H1 (cell line): ENCODE data around the gene PROSER2. TPM values are rescaled to one million over a fixed set of nuclear protein-coding genes. Genes with fewer than 3 reads are reported as not detected.

Experiments used
- CTCF ChIA-PET: fragments of 300-600 bp; sonication (Branson Sonifier 250); formaldehyde crosslinking; loops from one replicate; lab custom pipeline; 2021; ENCODE audit not compliant: partially characterized antibody; lab: Charles Lee
- POLR2A ChIA-PET: fragments of 300-600 bp; sonication (Branson Sonifier 250); formaldehyde crosslinking; loops from one replicate; lab custom pipeline; 2021; ENCODE audit warnings: inconsistent platforms; ENCODE audit not compliant: partially characterized antibody; lab: Charles Lee
- DNase-seq, 2 experiments: peaks; one replicate each; pipeline versions ENCODE4 v3.0.0 to v3.0.0-alpha.2; 2010 to 2022; ENCODE audit warnings: low spot score in 2 of 2, low read depth in 1 of 2, mixed read lengths in 1 of 2
- FAIRE-seq: peaks from 2 replicates; lab custom pipeline; 2011; peaks lifted over from hg19 to GRCh38; lab: Jason Lieb, UNC
- H2AFZ ChIP-seq: 2 replicates; pipeline ENCODE4 v1.8.1; 2012; ENCODE audit warnings: low read length, inconsistent platforms
- H2AK5ac ChIP-seq: 2 replicates; pipeline ENCODE4 v1.6.1; 2013; ENCODE audit warnings: low read depth, low read length
- H2BK120ac ChIP-seq: replicated peaks from 2 replicates; pipeline ENCODE3; 2013; ENCODE audit warnings: low read depth, low read length, inconsistent platforms
- H2BK12ac ChIP-seq: 2 replicates; pipeline ENCODE4 v1.6.1; 2013; ENCODE audit warnings: low read depth, low read length
- H2BK15ac ChIP-seq: 2 replicates; pipeline ENCODE4 v1.6.1; 2013; ENCODE audit warnings: low read length
- H2BK20ac ChIP-seq: 2 replicates; pipeline ENCODE4 v1.6.1; 2013; ENCODE audit warnings: low read length
- H2BK5ac ChIP-seq: 2 replicates; pipeline ENCODE4 v1.6.1; 2013; ENCODE audit warnings: low read depth, low read length
- H3K14ac ChIP-seq: 2 replicates; pipeline ENCODE4 v1.6.1; 2013; ENCODE audit warnings: inconsistent platforms; ENCODE audit not compliant: insufficient read length
- H3K18ac ChIP-seq: 2 replicates; pipeline ENCODE4 v1.6.1; 2013; ENCODE audit warnings: low read length; ENCODE audit errors: extremely low read depth
- H3K23ac ChIP-seq: 2 replicates; pipeline ENCODE4 v1.6.1; 2013; ENCODE audit warnings: inconsistent platforms; ENCODE audit not compliant: insufficient read length
- H3K23me2 ChIP-seq: 2 replicates; pipeline ENCODE4 v1.6.1; 2013; ENCODE audit warnings: low read depth, low read length
- H3K27ac ChIP-seq: 2 replicates; pipeline ENCODE4 v1.6.1; 2011; ENCODE audit warnings: low read depth, low read length, inconsistent platforms
- H3K27me3 ChIP-seq, 4 experiments: replicated peaks in 1 of 4; 1 replicate in 1 of 4; 2 replicates in 3 of 4; pipeline versions ENCODE4 v1.6.1 to v1.8.1; 2011 to 2013; ENCODE audit warnings: low read length in 3 of 4, mild to moderate bottlenecking in 3 of 4, inconsistent platforms in 2 of 4, mixed read lengths in 2 of 4, moderate library complexity in 1 of 4; ENCODE audit not compliant: control insufficient read depth in 3 of 4, insufficient read depth in 3 of 4; ENCODE audit errors: extremely low read depth in 1 of 4
- H3K36me3 ChIP-seq, 4 experiments: 2 replicates each; pipeline versions ENCODE4 v1.6.1 to v1.8.1; 2011 to 2013; ENCODE audit warnings: mild to moderate bottlenecking in 4 of 4, low read length in 3 of 4, moderate library complexity in 2 of 4, control low read depth in 1 of 4, inconsistent platforms in 1 of 4; ENCODE audit not compliant: insufficient read depth in 4 of 4, control insufficient read depth in 2 of 4
- H3K4ac ChIP-seq: replicated peaks from 2 replicates; pipeline ENCODE3; 2013; ENCODE audit warnings: low read length, low read depth, mixed read lengths, inconsistent platforms; ENCODE audit not compliant: insufficient read length
- H3K4me1 ChIP-seq, 4 experiments: replicated peaks in 1 of 4; 1 replicate in 1 of 4; 2 replicates in 3 of 4; pipeline versions ENCODE4 v1.6.1 to v1.8.1; 2011 to 2013; ENCODE audit warnings: low read length in 3 of 4, inconsistent platforms in 2 of 4, mixed read lengths in 1 of 4; ENCODE audit not compliant: insufficient read depth in 4 of 4, control insufficient read depth in 3 of 4
- H3K4me2 ChIP-seq, 2 experiments: 2 replicates each; pipeline versions ENCODE4 v1.6.1 to v1.8.1; 2011 to 2013; ENCODE audit warnings: low read depth in 2 of 2, low read length in 2 of 2, control low read depth in 1 of 2, inconsistent platforms in 1 of 2, mild to moderate bottlenecking in 1 of 2; ENCODE audit not compliant: insufficient read depth in 1 of 2
- H3K4me3 ChIP-seq, 4 experiments: fragments of 200-600, 300-600 bp in 1 of 4; sonication (generic), shearing (Covaris generic), sonication (Bioruptor Twin) in 1 of 4; 2 replicates each; pipeline versions ENCODE4 v1.5.1 to v1.8.1; 2011 to 2016; ENCODE audit warnings: low read length in 4 of 4, low read depth in 3 of 4, control low read depth in 2 of 4, inconsistent platforms in 2 of 4, mild to moderate bottlenecking in 2 of 4, mixed read lengths in 1 of 4, moderate library complexity in 1 of 4; ENCODE audit not compliant: insufficient read depth in 2 of 4; ENCODE audit errors: extremely low read depth in 1 of 4
- H3K56ac ChIP-seq: replicated peaks from 2 replicates; pipeline ENCODE3; 2013; ENCODE audit warnings: low read depth, mild to moderate bottlenecking, mixed read lengths, low read length, inconsistent platforms; ENCODE audit not compliant: insufficient read length
- H3K79me1 ChIP-seq: 2 replicates; pipeline ENCODE4 v1.6.1; 2013; ENCODE audit warnings: low read depth, low read length, control low read depth
- H3K79me2 ChIP-seq, 2 experiments: 2 replicates each; pipeline versions ENCODE4 v1.6.1 to v1.8.1; 2012 to 2013; ENCODE audit warnings: low read length in 2 of 2, mild to moderate bottlenecking in 2 of 2, inconsistent platforms in 1 of 2; ENCODE audit not compliant: insufficient read depth in 2 of 2, control insufficient read depth in 1 of 2
- H3K9ac ChIP-seq, 4 experiments: replicated peaks in 1 of 4; 1 replicate in 1 of 4; 2 replicates in 3 of 4; pipeline versions ENCODE4 v1.6.1 to v1.8.1; 2011 to 2013; ENCODE audit warnings: low read depth in 3 of 4, low read length in 3 of 4, control low read depth in 2 of 4, mild to moderate bottlenecking in 2 of 4, moderate library complexity in 2 of 4, inconsistent platforms in 1 of 4; ENCODE audit errors: extremely low read depth in 1 of 4
- H3K9me3 ChIP-seq, 2 experiments: 2 replicates each; pipeline versions ENCODE4 v1.6.1 to v1.8.1; 2012 to 2013; ENCODE audit warnings: mild to moderate bottlenecking in 2 of 2, moderate library complexity in 2 of 2, control low read depth in 1 of 2, inconsistent platforms in 1 of 2, low read depth in 1 of 2, low read length in 1 of 2, mixed read lengths in 1 of 2; ENCODE audit not compliant: insufficient read depth in 2 of 2
- H4K20me1 ChIP-seq, 2 experiments: replicated peaks in 1 of 2; 2 replicates each; pipeline versions ENCODE3 to v1.8.1; 2011 to 2013; ENCODE audit warnings: inconsistent platforms in 2 of 2, low read length in 2 of 2, mild to moderate bottlenecking in 1 of 2; ENCODE audit not compliant: insufficient read depth in 2 of 2, control insufficient read depth in 1 of 2
- H4K5ac ChIP-seq: 2 replicates; pipeline ENCODE4 v1.6.1; 2013; ENCODE audit warnings: low read length, low read depth, mixed read lengths, inconsistent platforms; ENCODE audit not compliant: insufficient read length
- H4K8ac ChIP-seq: 2 replicates; pipeline ENCODE4 v1.8.0; 2013; ENCODE audit warnings: mild to moderate bottlenecking, moderate library complexity, low read length, inconsistent platforms; ENCODE audit not compliant: insufficient read depth; ENCODE audit errors: extremely low read depth
- H4K91ac ChIP-seq: replicated peaks from 2 replicates; pipeline ENCODE3; 2013; ENCODE audit warnings: low read length, mixed read lengths, inconsistent platforms; ENCODE audit not compliant: insufficient read length
- CREB1 ChIP-seq: IDR thresholded peaks from 2 replicates; pipeline ENCODE4 v1.6.1; 2012; ENCODE audit warnings: inconsistent platforms
- GABPA ChIP-seq: IDR thresholded peaks from 2 replicates; pipeline ENCODE4 v1.6.1; 2011; ENCODE audit warnings: mild to moderate bottlenecking, low read length, moderate library complexity, borderline replicate concordance; ENCODE audit not compliant: insufficient read depth
- KDM5A ChIP-seq: fragments of 200-600 bp; IDR thresholded peaks from 2 replicates; pipeline ENCODE4 v1.7.1; 2012; ENCODE audit warnings: mild to moderate bottlenecking, low read length, inconsistent platforms, mixed read lengths
- PHF8 ChIP-seq: fragments of 200-600 bp; sonication (generic); conservative IDR thresholded peaks from 2 replicates; pipeline ENCODE4 v1.7.1; 2012; ENCODE audit warnings: low read depth, mild to moderate bottlenecking, inconsistent platforms, low read length, moderate library complexity
- RBBP5 ChIP-seq: IDR thresholded peaks from 2 replicates; pipeline ENCODE4 v1.7.1; 2012; ENCODE audit warnings: low read depth, mild to moderate bottlenecking, inconsistent platforms, low read length, moderate library complexity, borderline replicate concordance
- RNF2 ChIP-seq: fragments of 200-900, 300-1000 bp; sonication (generic); IDR thresholded peaks from 2 replicates; pipeline ENCODE4 v1.7.1; 2016; ENCODE audit warnings: borderline replicate concordance, low read depth, mild to moderate bottlenecking, antibody characterized with exemption, low read length; ENCODE audit not compliant: poor library complexity, severe bottlenecking; ENCODE audit errors: missing control alignments
- SP1 ChIP-seq: IDR thresholded peaks from 2 replicates; pipeline ENCODE4 v1.6.1; 2011; ENCODE audit warnings: low read depth, low read length
- SUZ12 ChIP-seq: fragments of 200-600 bp; sonication (generic); IDR thresholded peaks from 2 replicates; pipeline ENCODE4 v1.6.1; 2012; ENCODE audit warnings: mild to moderate bottlenecking, inconsistent platforms, low read length, moderate library complexity, mixed read lengths
- TAF1 ChIP-seq: IDR thresholded peaks from 2 replicates; pipeline ENCODE4 v1.6.1; 2011; ENCODE audit warnings: mild to moderate bottlenecking, low read depth, low read length
- TCF12 ChIP-seq: IDR thresholded peaks from 2 replicates; pipeline ENCODE4 v1.6.1; 2011; ENCODE audit warnings: low read depth, mild to moderate bottlenecking, low read length
- YY1 ChIP-seq: IDR thresholded peaks from 2 replicates; pipeline ENCODE4 v1.6.1; 2011; ENCODE audit warnings: low read depth, mild to moderate bottlenecking, low read length
- WGBS, 2 experiments: shearing (Covaris generic) in 1 of 2; methylation state at CpG; one replicate each; pipeline versions ENCODE4 v1.1.6 to v1.1.7; 2013 to 2015; ENCODE audit warnings: low lambda C conversion rate in 2 of 2, mixed read lengths in 2 of 2, inconsistent platforms in 1 of 2, low coverage in 1 of 2, missing lambda C conversion rate in 1 of 2; ENCODE audit not compliant: insufficient replicate concordance in 2 of 2, insufficient coverage in 1 of 2, insufficient read length in 1 of 2; ENCODE audit errors: extremely low coverage in 1 of 2, missing lambda C conversion rate in 1 of 2; 5-methylcytosine and 5-hydroxymethylcytosine counted together
- polyA plus RNA-seq, 7 experiments: library from polyadenylated mRNA; depleted of rRNA in 3 of 7; stranded (reverse) in 5 of 7; unstranded in 2 of 7; fragments of >200 nt in 5 of 7; fragments of 200-250 nt in 2 of 7; gene quantifications; 1 replicate in 5 of 7; 2 replicates in 1 of 7; 4 replicates in 1 of 7; pipeline versions ENCODE4 v1.2.1 to v1.2.3, GENCODE V29; 2011 to 2013; ENCODE audit warnings: missing spikeins in 2 of 7, mixed read lengths in 2 of 7
- total RNA-seq: library from RNA; stranded (reverse); fragmentation: NEBNext Ultra II Directional; extraction: Animal tissue kit (Norgen Biotek cat#: 25700); gene quantifications from 2 replicates; pipeline ENCODE4 v1.2.1, GENCODE V29; 2021

Gene PROSER2
- total and polyA plus RNA-seq, 2 of the 8 experiments (the other 6 are each of a cell fraction or from before 2014, with no cell fraction given): 3.9 to 13.7 TPM

GRCh38 chr10:11835704-11836103, 12.5 kb downstream of the PROSER2 start:
- Histone ChIP-seq H2BK12ac (no peak overlapping the region), H3K14ac (no peak overlapping the region), H2BK5ac (no peak overlapping the region), H2AFZ (no peak overlapping the region), H3K23me2 (no peaks in the 10 kb centered on the region), H3K27ac (no peak overlapping the region), H3K4ac (no peak overlapping the region), H3K27me3 (no peaks in the 10 kb centered on the region), H3K79me2 (no peaks in the 10 kb centered on the region; a peak in 1 of 4 replicates), H4K8ac (no peak overlapping the region), H3K9ac (no peak overlapping the region), H3K4me2 (no peak overlapping the region), H3K4me3 (no peak overlapping the region), H2BK15ac (no peak overlapping the region), H3K9me3 (no peaks in the 10 kb centered on the region), H2AK5ac (no peak overlapping the region), H3K56ac (no peak overlapping the region), H4K5ac (no peak overlapping the region), H2BK20ac (no peak overlapping the region), H3K18ac (no peak overlapping the region), H4K20me1 (no peaks in the 10 kb centered on the region), H3K23ac (no peak overlapping the region), H3K4me1 (peaks cover 0 to 4% (median 2%) of the 10 kb centered on the region in 4 experiments; a peak in 3 of 7 replicates), H3K36me3 (no peaks in the 10 kb centered on the region), H3K79me1 (no peaks in the 10 kb centered on the region), H2BK120ac (no peak overlapping the region), H4K91ac (no peak overlapping the region)
- ChIA-PET POLR2A (no interaction called here), CTCF (interaction anchor here (2.3 kb wide), 1 partner anchor 16 kb away, joined by 12 read pairs; no protein-coding TSS in a partner anchor)
- DNase-seq (no peak), FAIRE-seq (no peak)
- 93% methylated on average over 8 of the region's 8 CpGs; no CpG with 5 or more reads in 1 of the 2 experiments for WGBS, 2 experiments
- no peak for TF ChIP-seq SP1
- no peak for TF ChIP-seq YY1
- no peak for TF ChIP-seq PHF8
- no peak for TF ChIP-seq CREB1
- no peak for TF ChIP-seq RNF2
- no peak for TF ChIP-seq RBBP5
- no peak for TF ChIP-seq TCF12
- TF ChIP-seq TAF1: no peak
- TF ChIP-seq KDM5A: no peak
- TF ChIP-seq SUZ12: no peak
- TF ChIP-seq GABPA: no peak
